GM21723 (cell line): ENCODE results near the gene CAPZB.

Source experiments
- ATAC-seq: cut with Tn5 transposase; IDR thresholded peaks from one replicate; pipeline ENCODE4 v1.9.1; 2021; ENCODE audit warnings: mild to moderate bottlenecking, moderate library complexity; ENCODE audit not compliant: unreplicated experiment

CAPZB gene

DNA sequence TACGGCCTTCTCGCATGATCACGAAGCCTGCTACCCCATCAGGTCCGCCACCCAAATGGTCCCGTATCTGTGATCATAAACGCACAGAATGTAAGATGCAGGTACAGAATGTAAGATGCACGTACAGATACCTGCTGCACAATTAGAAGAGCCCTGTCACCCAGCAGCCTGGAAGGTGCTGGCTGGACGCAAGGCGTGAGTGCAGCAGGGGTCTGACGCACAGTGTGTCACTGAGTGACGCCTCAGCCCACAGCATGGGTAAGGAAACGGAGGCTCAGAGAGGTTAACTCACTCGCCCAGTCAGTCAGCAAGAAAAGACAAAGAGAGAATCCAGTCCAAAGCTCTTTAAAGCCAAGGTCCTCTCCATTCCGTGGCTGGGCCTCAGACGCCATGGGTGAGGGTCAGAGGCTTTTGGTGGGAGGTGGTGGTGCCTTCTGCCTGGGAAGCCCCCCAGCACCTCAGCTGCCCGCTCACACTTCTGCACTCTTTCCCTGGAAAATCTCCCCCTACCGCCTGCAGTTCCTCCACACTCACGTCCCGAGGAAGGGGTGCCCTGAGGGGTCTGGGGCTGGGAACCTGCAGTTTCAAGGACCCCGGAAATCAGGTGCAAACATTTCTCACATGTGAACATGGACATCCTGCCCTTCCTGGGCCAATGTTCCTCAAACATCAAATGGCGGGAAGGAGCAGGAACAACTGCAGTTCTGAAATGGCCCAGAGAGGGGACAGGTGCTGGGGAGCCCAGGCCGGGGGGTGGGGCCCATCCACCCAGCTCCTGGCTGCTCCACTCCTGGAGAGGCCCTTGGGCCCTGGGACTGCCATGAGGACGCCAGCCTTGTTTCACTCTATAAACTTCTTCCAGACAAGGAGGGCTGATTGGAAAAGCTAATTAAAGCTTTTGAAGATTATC is 113.9 kb downstream of the CAPZB start:
- ATAC-seq = no peak

DNA sequence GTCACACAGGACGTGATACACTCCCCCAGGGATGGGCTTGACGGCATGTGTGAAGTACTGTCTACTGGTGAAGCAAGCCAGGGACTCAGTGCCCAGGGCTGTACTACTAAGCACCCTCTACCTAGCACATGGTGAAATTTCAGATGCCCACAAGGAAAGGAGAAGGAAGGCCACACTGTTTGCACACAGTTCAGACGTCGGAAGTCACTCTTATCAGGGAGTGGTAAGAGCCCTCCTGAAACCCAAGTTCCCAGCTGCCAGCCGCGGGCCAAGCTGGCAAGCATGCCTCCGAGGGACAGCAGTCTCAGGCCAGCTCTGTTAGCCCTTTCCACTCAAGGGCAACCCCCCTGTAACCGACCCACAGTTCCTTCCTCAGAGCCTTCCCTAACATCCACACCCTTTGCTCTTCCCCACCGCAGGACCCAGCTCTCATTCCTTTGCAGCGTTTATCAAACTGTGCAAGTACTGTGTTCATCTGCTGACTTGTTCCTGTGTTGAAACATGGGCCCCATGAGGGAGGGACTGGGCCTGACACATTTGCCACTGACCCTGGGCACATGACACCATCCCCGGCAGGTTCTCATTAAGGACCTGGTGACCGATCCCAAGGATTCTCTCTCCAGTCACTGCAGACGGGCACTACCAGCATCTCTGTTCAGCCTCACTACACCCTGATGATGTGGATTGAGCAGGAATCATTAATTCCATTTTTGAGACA is 114.7 kb downstream of the CAPZB start:
- ATAC-seq = no peak

DNA sequence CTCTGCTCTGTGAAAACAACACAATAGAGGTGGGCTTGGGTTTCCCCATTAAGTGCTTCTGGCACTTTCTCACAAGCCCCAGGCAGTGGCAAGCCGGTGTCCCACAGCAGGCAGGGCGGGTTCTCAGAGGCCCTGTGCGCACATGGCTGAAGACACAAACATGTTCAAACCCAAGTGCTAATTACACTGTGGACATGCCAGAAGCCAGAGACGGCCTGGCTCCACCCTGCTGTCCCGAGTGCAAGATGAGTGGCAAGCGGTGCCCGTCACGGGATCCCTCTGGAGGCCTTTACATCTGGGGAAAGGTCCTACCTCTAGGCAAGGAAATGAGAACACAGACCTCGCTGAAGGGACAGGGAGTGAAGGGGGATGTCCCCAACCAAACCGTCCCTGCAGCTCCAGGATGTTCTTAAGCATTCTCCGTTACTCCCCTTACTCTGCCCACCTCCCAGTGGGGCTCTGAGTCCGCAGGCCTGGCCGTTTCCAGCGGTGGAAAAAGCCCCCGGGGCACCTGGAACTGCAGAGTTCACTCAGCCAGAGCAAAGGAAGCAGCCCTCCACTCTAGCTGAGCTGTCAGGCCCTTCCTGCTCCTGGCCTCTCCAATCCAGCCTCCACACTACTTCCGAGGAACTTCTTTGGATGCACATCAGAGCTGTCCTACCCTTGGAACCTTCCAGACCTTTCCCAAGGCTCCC is 115.8 kb downstream of the CAPZB start:
- no peak for ATAC-seq

DNA sequence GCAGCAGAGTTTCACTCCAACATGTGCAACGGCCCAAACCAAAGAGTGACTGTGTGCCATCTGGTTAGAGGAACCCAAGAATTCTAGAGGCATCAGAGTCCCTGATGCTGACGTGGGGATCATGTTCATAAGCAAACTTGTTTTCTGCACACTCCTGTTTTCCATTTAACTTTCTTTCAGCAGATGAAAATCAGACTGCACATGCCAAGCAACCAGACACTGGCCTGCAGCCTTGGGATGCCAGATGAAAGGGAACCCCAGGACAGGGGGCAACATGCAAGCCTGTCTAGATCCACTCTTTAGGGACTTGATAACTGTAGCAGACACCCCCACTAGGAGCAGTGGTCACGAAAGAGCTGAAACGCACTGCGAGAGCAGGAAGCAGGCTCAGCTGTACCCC is 116.4 kb downstream of the CAPZB start:
- ATAC-seq = no peak

DNA sequence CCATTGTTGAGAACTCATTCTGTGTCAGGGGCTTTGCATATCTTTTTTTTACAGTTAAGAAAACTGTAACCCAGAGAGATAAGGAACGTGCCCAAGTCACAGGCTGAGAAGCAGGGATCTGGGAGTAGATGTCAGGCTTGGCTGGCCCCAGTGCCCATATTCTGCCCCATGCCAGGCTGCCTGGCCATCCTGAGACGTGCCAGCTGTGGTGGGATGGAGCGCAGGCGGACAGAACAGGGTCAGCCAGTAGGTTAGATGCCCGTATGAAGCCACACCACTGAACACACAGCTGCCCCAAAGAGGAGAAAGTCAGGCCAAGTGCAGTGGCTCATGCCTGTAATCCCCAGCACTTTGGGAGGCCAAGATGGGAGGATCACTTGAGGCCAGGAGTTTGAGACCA is 117.3 kb downstream of the CAPZB start:
- ATAC-seq = no peak

DNA sequence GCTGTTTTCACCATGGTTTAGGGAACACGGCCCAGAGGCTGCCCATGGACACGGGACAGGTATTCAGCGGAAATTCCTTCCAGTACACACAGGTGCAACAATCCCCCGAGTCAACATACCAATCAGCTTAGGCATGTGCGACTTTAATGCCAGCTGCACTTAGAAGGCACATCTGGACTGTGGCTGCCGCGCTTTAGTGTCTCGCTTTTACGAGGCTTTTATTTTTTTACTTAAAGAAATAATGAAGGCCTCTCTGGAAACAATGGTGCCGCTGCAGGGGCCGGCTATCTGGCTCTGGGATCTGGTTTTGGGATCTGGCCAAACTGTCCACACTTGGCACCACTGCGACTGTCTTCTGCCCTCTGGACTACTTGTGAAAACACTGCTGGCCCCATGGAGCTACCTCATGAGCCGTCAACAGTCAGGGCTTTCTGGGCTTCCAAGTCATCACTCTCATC is 117.7 kb downstream of the CAPZB start:
- ATAC-seq = no peak

DNA sequence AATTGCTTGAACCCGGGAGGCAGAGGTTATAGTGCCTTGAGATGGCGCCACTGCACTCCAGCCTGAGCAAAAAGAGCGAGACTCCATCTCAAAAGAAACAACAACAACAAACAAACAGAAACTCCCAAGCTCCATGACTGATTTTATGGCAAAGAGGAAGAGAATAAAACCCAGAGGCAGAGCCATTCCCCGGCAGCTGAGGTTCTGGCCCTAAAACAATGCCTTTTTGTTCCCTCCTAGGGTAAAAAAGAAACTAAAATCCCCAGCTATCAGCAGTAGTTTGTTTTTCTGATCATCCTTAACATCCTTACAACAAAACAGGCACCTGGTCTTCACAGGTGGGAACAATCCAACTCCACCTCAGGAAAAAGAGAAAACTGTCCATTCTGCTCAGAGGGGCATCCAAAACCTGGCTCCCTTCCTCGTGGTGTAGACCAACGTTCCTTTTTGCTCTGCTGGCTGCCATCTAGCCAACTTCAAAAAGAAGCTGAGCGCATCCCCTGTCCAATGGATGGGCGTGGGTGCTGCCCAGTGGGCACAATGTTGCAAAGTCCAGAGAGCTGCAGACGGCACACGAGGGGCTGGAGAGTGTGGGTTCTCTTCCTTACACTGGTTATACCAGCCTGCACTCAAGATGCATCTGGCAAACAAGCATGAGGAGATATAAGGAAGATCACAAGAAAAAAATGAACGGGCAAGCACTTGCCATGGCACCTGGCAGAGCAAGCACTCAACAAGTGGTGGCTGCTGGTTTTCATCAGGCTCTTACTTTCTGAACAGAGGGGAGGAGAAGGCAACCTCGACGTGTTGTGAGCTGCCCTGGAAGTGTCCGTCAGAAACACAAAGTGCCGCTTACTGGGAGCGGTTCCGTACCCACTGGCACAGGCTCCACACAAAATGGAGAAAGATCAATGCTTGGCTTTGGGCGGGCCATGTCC is 118.5 kb downstream of the CAPZB start:
- ATAC-seq = no peak

DNA sequence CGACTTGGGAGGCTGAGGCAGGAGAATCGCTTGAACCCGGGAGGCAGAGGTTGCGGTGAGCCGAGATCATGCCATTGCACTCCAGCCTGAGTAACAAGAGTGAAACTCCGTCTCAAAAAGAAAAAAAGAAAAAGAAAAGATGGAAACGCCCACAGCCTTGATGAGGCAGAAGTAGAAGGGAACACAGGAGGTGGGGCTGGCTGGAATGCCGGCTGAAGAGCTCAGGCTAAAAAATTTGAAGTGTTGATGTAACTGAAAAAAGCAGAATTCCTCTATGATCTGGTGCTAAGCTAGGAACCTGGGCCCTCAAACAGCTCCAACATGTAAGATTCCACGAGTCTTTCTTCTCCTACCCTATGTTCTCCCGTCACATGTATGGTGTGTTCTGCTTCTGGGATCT is 119.6 kb downstream of the CAPZB start:
- no peak for ATAC-seq

DNA sequence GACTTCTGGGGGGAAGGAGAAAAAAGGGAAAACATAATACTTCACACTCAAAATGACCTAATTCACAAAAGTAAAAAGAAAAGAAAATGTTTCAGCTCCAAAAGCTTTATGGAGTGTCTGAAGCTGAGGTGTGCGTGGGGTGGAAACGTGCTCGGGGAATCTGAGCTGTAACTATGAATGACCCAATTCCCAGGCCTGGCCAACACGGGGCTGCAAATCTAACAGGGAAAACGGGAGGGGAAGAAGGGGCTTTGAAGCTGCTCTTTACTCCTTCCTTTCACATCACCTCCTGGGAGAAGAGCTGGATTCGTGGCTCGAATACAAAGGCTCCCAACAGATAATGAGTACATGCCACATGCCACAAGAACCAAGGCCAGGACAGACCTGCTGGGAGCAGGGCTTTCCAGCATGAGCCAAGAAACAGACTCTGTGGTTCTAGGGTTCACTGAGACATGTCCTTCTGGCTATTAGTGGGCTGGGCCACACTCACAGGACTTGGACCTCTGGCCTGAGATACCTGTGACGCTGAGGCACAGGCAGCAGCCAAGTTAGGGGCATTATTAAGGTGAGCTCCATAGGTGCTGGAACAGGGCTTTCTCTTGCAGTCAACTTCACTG is 121.7 kb downstream of the CAPZB start:
- no peak for ATAC-seq

DNA sequence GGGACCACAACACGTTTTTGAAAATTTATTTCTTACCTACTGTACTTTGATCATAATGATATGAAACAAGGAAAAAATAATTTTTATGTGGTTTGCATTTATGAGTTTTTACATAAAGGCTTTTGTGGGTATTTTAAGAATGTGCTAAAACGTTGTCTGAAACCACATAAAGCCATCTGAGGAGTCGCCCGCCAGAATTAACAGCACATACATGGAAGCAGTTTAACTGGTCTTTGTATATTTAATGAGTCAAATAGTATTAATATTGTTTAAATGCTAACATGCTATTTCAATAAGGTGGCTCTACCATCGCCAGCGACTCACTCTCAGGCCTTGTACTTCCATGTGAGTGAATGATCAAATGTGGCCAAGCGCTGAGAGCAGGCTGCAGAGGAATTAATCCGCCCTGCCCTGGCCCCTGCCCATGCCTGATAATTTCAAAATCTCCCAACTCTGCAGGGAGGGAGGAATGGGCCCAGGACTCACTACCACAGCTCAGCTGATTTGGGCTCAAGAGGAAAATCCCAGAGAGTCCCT is 123.7 kb downstream of the CAPZB start:
- ATAC-seq = no peak

DNA sequence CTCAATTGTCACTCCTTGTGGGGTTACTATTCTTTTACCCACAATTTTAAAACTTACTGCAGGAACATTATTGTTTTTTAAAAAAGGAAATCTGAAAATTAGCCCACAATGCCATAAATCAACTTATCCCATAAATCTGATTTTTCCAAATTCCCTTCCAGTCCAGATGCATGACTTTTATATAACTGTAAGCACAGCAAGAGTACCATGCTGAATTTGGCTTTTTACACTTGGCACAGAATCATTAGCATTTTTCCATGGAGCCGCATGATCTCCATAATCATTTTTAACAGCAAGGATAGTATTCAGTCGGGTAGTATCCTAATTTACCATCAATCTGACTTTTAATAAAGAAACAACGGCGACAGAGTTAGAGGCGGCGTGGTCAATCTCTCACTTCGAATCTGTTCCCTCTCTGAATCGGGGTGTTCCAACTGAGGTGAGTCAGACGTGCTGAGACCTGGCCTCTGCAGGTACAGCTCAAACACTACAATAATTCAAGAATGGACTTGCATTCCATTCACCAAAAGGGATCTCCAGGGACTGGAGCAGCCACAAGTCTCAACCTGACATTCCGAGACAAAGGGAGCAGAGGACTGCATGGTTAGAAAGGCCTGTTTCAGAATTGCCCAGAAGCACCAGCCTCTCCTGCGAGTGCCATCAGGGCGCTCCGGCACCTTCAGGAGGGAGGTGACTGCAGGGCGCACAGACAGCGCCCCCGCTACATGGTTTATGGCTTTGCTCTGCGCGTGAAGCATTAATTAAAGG is 124.3 kb downstream of the CAPZB start:
- ATAC-seq = no peak

DNA sequence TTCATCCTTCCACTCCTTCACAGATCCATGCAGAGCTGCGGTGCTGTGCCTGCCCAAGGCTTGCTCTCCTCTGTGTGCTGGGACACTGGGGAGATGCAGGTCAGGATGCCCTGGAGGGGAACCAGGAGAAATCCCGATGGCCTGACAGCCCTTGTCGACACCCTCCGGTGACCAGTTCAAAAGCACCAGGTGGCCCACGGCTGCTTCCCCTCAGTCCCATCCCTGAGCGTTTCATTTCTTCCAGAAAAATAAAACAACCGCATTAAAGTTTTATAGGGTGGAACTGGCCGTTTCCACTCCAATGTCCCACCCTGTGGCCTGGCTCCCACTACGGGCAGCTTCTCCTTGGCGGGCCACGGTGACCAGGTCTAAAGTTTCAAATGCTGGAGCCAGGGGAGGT is 124.9 kb downstream of the CAPZB start:
- ATAC-seq = no peak

DNA sequence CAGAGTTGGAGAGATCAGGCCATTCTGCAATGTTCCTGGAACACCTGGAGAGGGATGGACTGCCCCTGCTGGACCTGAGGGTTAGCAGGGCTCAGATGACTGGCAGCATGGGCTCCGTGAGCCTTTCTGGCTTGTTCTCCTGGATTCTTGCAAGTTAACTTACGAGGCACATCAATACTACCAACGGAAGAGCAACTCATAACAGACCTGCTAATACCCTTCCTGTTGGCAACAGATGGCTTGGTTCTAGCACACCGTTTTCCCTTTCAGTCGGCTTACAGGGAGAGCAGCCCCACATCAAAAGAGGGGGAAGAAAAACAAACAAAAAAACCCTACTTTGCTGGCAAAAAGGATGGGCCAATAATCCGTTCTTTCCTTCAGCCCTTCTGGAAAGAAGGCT is 125.3 kb downstream of the CAPZB start:
- ATAC-seq = no peak

DNA sequence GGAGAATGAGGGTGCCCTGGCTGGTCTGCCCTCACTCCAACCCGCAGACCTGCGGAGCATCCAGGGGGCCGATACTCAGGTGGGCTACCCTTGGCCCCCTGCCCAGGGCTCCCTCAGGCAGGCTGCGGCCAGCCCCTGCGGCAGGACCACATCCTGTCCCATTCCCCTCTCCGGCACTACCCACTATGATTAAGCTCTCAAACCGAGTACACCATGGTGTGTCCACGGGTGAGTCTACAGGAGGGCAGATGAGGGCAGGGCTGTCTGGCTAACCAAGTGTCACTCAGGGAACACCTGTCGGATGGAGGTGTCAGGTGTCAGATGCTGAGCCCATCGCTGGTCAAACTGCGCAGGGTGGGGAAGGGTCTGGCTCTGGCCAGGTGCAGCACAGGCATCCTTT is 126.0 kb downstream of the CAPZB start:
- ATAC-seq = no peak

DNA sequence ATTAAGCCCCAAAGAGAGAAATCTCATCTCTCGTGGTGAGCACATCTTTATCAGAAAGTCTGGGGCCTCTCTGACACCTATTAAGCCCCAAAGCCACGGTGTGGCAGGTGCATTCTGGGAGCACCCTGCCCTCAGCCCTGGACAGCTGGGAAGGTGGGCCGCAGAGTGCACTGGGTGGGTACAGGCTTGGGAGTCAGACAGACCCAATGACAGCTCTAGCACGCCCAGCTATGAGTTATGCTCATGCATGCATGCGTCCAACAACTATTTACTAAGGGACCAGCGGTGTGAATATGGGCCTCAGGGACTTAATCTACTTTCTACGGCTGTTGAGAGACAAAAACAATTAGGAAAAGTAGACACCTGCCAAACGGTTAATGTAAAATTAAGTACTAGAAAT is 126.6 kb downstream of the CAPZB start:
- ATAC-seq = no peak

DNA sequence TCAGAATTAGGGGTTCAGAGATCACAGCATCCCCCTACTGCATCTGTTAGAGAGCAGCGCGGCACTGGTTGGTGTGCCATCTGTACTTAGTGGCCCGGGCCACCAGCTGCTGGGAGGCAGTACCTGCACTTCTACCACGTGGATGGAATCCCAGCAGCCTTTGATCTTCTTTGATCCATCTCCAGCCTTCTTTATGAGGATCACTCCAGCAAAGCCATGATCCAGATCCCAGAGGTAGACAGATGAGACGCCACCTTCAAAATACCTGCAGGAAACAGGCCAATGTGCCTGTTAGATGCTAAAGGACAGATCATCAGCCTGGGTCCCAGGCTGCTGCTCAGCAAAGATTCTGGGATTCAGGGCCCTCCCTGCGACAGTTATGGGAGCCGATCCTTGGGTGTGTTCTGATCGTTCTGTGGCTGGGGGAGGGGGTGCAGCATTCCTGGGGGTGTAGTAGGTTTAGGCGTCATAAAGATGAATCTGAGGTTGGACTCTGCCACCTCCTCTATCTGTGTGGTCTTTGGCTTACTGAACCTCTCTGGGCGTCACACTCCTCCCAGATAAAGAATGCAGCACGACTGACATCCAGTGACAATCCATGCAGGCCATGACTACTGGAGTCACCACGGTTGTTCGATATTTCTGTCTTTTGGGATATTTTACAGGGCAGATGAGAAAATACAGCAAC is 127.9 kb downstream of the CAPZB start:
- no peak for ATAC-seq

DNA sequence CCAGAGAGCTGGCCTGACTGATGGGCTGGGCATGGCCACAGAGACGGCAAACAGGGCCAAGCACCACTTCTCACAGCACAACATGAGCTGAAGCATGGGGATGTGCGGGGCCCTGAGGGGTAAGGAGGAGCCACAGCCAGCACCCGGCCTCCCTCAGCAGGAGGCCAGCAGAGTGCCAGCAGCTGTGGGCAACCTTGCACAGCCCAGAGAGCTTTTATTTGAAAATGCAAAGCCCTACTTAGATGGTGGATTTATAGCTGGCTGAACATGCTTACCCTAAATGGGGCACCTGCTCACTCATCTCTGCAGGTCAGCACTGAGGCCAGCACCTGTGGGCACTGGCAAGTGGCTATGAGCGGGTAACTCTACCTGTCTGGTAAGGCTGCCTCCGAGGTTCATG is 129.1 kb downstream of the CAPZB start:
- no peak for ATAC-seq

DNA sequence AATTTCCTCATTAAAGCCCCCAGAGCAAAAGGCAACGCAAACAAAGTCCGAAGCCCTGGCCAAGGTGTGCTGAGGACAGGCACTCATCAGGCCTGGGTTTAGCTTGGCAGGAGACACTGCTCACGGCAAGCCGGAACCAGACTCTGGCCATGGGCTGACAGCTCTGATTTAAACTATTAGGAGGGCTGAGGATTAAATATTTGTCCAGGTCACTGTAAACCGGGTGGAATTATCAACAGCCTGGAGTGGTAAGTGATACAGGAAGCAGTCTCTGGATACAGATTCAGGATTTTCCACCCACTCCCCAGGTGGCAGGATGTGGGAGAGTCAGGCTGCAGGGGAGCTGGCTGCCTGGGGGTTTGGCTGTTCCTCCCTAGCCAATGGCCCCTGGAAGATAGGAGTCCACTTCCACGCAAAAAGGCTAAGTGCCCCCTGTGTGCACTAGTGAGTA is 130.8 kb downstream of the CAPZB start:
- no peak for ATAC-seq
